HG03558 (cell line): ENCODE measurements around the gene SUGT1.
A peak's percentile ranks its signal among the peaks of the same experiment; 100 is the strongest.
"Not testable (repeated sequence)": the region's sequence is repeated elsewhere in the genome, so short reads cannot be mapped to it uniquely, and the experiment has no call there.

Experiments used
- ATAC-seq: cut with Tn5 transposase; IDR thresholded peaks from one replicate; pipeline ENCODE4 v1.9.1; 2021; ENCODE audit warnings: moderate number of reproducible peaks; ENCODE audit not compliant: unreplicated experiment; ENCODE audit errors: extremely low read depth

The SUGT1 gene

DNA sequence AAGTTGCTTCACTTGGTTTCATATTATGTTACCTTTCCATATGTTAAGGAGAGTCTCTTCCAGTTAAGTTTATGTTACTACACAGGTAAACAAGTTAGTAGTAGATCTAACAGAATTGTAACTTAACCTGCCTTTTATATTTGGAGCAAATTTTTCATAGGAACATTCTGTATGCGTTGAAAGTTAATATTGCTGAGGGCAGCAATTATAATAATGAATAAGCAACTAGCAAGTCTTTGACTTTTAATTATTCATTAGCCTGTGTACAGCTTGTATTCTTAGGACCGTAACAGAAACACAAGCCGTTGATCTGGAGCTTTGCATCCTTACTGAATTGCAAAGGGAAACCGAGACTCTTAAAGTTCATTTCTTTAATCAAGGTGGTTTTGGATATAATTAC lies 11.6 kb downstream of the SUGT1 start:
- ATAC-seq: no peak

GRCh38 chr13:52665325-52665724 lies 12.7 kb downstream of the SUGT1 start:
- no peak for ATAC-seq

GRCh38 chr13:52669677-52670076 lies 17.0 kb downstream of the SUGT1 start:
- ATAC-seq: no peak

GRCh38 chr13:52670726-52671125 lies 18.1 kb downstream of the SUGT1 start:
- ATAC-seq: no peak

DNA sequence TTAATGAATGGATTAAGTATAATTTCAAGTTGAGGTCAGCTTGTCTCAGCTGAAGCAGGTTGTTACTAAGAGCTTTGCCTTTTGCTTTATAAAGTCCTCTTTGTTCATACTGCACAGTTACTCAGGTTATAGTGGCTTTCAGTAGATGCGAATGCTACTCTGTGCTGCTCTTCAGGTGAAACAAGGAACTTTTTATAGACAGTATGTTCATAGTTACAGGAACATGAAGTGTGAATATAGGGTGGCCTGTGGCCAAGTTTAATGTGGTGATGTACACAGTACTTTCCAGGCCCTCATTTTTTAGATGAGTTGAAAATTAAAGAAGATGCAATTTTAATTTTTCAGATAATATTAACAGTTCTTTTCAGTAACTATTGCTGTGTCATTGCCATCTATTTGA lies 20.8 kb downstream of the SUGT1 start:
- ATAC-seq: no peak

DNA sequence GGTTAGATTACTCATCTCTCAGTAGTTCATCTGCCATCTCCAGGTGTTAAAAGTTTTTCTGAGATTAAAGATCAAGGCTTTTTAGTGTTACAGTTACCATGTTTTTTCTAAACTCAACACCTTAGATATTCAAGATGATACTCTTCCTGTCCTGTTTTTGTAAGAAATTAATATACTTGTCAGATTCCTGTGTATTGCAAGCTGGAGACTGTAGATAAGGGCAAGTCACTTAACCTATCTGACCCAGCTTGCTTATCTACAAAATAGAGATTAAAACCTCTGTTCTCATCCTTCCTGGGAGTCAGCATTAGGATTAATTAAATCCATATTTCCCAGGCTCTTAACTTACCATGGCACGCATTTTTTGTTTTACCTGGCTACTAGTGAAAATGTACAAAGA lies 25.2 kb downstream of the SUGT1 start:
- ATAC-seq: no peak

GRCh38 chr13:52685806-52686205 lies 33.2 kb downstream of the SUGT1 start:
- not testable (repeated sequence) for ATAC-seq

GRCh38 chr13:52686376-52686775 lies 33.7 kb downstream of the SUGT1 start:
- no peak for ATAC-seq

GRCh38 chr13:52695856-52696255 lies 43.2 kb downstream of the SUGT1 start:
- peak; percentile 60 for ATAC-seq

DNA sequence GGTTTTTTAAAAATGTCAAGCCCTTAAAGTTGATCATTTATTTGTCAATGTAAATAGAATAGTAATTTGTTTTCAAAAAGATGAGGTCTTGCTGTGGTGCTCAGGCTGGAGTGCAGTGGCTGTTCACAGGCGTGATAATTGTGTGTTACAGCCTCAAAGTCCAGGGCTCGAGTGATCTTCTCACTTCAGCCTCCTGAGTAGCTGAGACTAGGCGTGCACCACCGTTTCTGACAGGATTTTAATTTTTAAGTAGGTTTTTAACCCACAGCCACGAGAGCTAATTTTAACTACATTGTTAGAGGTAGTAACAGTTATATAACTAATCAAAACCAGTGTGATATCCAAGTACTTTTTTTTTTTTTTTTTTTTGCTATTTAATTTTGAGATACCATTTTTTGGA lies 43.9 kb downstream of the SUGT1 start:
- ATAC-seq: no peak

DNA sequence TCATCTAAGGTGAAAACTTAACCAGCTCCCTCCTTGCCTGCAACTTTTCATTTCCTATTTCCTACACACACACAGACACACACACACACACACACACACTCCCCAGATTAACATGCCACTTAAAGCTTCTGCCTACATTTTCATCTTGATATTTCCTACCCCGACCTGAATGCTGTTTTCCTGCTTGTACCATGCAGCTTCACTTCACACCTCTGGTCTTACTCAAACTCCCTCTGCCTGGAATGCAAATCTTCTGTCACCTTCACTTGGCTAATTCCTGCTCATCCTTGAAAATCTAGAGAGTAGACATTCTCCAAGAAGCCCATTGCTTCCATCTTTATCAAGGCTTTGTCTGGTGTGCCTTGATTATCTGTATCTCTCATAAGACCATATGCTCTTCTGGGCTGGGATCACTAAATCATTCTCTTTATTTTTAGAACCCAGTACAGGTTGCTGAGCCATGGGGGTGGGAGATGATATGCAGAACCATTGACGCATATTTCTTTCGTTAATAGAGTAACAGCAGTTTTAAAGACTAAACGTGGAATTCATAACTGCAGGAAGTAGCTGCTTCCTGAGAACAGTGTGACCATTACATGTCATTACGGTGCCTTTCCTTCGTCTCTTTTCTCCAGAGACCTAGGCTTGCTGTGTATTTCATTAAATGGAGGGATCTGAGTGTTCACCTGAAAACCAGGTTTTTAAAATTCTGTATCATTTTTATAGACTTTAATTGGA lies 49.3 kb downstream of the SUGT1 start:
- ATAC-seq: no peak

- ATAC-seq: no peak
Observed at GRCh38 chr13:52703482-52703881, 50.8 kb downstream of the SUGT1 start.

GRCh38 chr13:52706081-52706480 lies 53.4 kb downstream of the SUGT1 start:
- no peak for ATAC-seq

- ATAC-seq: no peak
Observed at GRCh38 chr13:52707375-52707774, 54.7 kb downstream of the SUGT1 start.

- ATAC-seq: not testable (repeated sequence)
Observed at GRCh38 chr13:52708266-52708665, 55.6 kb downstream of the SUGT1 start.

DNA sequence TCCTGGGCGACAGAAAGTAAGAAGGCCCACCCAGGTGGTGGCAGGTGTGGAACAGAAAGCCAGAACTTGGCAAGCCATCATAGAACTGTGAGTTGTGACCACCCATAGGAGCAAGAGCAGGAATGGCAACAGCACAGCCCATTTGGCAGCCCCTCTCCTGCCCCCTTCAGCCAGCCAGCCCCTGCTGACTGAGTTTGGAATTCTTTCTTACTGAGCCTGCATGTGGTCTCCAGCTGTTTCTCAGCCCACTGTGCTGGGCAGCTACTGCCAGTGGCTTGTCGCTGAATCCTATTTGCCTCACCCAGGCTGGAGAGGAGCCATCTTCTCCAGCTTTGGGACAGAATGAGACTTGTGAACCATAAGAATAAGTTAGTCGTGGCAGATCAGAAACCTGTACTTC lies 58.6 kb downstream of the SUGT1 start:
- no peak for ATAC-seq

DNA sequence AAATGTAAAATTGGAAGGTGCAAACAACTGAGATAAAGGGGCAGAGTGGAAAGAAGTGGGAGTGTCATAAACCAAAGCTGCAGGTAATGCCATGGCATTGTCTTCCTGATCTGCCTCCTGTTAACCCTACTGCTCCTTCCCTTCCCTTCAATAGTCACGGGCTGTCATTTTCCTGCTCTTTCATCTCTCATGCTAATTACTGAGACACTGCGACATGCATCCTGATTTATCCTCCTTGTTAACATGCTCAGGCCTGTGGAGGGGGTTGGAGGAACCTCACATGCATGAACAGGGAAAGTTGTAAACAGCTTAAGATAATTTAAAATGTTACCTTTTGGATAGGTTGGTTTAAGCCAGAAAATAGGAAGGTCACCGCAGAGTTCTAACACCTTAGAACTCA lies 59.7 kb downstream of the SUGT1 start:
- ATAC-seq: no peak

GRCh38 chr13:52713894-52714293 lies 61.3 kb downstream of the SUGT1 start:
- no peak for ATAC-seq

DNA sequence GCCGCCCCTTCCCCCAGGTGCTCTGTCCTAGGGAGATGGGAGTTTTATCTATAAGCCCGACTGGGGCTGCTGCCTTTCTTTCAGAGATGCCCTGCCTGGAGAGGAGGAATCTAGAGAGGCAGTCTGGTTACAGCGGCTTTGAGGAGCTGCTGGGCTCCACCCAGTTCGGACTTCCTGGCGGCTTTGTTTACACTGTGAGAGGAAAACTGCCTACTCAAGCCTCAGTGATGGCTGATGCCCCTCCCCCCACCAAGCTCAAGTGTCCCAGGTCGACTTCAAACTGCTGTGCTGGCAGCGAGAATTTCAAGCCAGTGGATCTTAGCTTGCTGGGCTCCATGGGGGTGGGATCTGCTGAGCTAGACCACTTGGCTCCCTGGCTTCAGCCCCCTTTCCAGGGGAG lies 68.3 kb downstream of the SUGT1 start:
- ATAC-seq: not testable (repeated sequence)

GRCh38 chr13:52721356-52721755 lies 68.7 kb downstream of the SUGT1 start:
- ATAC-seq: not testable (repeated sequence)

GRCh38 chr13:52723181-52723580 lies 70.5 kb downstream of the SUGT1 start:
- ATAC-seq: no peak

DNA sequence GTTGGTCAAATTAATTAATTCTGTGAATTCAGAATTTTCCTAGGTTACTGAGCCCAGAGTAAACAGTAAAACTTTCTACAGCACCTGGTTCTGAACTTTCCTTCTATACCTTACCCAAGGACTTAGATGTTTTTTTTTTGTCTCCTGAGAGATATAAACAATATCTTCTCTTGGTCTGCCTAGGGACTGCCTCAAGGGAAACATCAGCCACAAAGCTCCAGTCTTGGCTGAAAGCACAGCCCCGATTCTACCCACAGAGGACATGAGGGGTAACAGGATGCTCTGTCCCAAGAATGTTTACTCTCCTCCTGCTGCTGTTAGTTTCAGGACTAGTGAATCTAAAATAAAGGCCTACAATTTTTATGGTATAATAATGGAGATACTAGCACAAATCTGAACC lies 72.7 kb downstream of the SUGT1 start:
- no peak for ATAC-seq
